ENCODE results near the gene MED13L. TPM values are rescaled to one million over a fixed set of nuclear protein-coding genes. Genes with fewer than 3 reads are reported as not detected.

MED13L gene
- polyA plus RNA-seq, 1 donor (not counting 4 experiments of a cell fraction or from before 2014, with no cell fraction given), result 31.7 TPM

- TF ChIP-seq EZH2 (IDR thresholded peaks at IDR 0.05; ENCODE audit: low read length), result no peak
- TF ChIP-seq, protein P1, sequence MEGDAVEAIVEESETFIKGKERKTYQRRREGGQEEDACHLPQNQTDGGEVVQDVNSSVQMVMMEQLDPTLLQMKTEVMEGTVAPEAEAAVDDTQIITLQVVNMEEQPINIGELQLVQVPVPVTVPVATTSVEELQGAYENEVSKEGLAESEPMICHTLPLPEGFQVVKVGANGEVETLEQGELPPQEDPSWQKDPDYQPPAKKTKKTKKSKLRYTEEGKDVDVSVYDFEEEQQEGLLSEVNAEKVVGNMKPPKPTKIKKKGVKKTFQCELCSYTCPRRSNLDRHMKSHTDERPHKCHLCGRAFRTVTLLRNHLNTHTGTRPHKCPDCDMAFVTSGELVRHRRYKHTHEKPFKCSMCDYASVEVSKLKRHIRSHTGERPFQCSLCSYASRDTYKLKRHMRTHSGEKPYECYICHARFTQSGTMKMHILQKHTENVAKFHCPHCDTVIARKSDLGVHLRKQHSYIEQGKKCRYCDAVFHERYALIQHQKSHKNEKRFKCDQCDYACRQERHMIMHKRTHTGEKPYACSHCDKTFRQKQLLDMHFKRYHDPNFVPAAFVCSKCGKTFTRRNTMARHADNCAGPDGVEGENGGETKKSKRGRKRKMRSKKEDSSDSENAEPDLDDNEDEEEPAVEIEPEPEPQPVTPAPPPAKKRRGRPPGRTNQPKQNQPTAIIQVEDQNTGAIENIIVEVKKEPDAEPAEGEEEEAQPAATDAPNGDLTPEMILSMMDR (optimal IDR thresholded peaks at IDR 0.05 in 1 of 3, IDR thresholded peaks at IDR 0.05 in 1 of 3, conservative IDR thresholded peaks at IDR 0.05 in 1 of 3; ENCODE audit: extremely low read depth in 1 of 3, insufficient read depth in 2 of 3, low read length in 3 of 3), result no peak
- Histone ChIP-seq H3K9ac (ENCODE audit: control insufficient read depth, extremely low read depth, insufficient read depth, low read length) (no peak overlapping the region), H3K27me3 (ENCODE audit: control insufficient read depth, extremely low read depth, insufficient read depth, low read length) (no peaks in the 10 kb centered on the region), H3K9me3 (ENCODE audit: control insufficient read depth, low read depth, low read length) (no peaks in the 10 kb centered on the region), H3K9me1 (ENCODE audit: control insufficient read depth, extremely low read depth, insufficient read depth, low read length) (no peaks in the 10 kb centered on the region), H2AFZ (ENCODE audit: control insufficient read depth, low read length) (no peak overlapping the region), H3K4me2 (ENCODE audit: control insufficient read depth, extremely low read depth, insufficient read depth, low read depth, low read length) (no peak overlapping the region), H3K27ac (ENCODE audit: control insufficient read depth, insufficient read depth, low read length) (no peak overlapping the region), H4K20me1 (ENCODE audit: control insufficient read depth, extremely low read depth, insufficient read depth, low read length) (no peaks in the 10 kb centered on the region), H3K4me3 (ENCODE audit: control insufficient read depth in 2 of 3, extremely low read depth in 1 of 3, insufficient read depth in 2 of 3, low read depth in 1 of 3, low read length in 3 of 3) (no peak overlapping the region), H3K36me3 (ENCODE audit: control insufficient read depth in 2 of 2, extremely low read depth in 1 of 2, insufficient read depth in 2 of 2, low read length in 2 of 2) (no peaks in the 10 kb centered on the region), H3K79me2 (ENCODE audit: control insufficient read depth, insufficient read depth, low read length) (no peaks in the 10 kb centered on the region), H3K4me1 (ENCODE audit: control insufficient read depth, extremely low read depth, insufficient read depth, low read length) (no peaks in the 10 kb centered on the region)
- DNase-seq (ENCODE audit: low read depth, low spot score) (no peak), FAIRE-seq (no peak)
- dilution Hi-C loops (cut with MboI; ENCODE audit: extremely low pct_ligation_motif_present, low sequenced_read_pairs), result loop anchor here (5.0 kb wide), 1 partner anchor 70 kb away; no protein-coding TSS in a partner anchor
Measured at GRCh38 chr12:116282371-116283286, 5.1 kb upstream of the MED13L start.

DNA sequence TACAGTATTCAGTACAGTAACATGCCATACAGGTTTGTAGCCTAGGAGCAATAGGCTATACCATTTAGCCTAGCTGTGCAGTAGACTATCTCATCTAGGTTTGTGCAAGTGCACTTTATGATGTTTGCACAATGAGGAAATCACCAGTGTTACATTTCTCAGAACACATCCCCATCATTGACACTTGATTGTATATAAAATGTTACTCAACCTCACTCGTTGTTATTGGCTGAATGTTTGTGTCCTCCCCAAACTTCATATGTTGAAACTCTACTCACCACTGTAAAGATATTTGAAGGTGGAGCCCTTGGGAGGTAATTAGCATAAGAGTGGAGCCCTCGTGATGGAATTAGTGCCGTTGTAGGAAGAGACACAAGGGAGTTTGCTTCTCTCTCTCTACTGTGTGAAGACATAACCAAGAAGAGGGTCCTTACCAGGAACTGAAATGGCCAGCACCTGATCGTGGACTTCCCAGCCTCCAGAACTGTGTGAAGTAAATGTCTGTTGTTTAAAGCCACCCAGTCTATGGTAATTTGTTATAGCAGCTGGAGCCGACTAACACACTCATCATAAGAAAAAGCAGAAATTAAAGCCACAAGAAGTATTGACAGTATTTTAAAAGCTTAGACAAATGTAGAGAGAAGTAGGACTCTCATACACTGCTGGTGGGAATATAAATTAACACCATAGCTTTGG is 3.2 kb upstream of the MED13L start:
- Histone ChIP-seq H3K4me3 (ENCODE audit: control insufficient read depth in 2 of 3, extremely low read depth in 1 of 3, insufficient read depth in 2 of 3, low read depth in 1 of 3, low read length in 3 of 3) (no peak overlapping the region), H2AFZ (ENCODE audit: control insufficient read depth, low read length) (no peak overlapping the region), H3K27me3 (ENCODE audit: control insufficient read depth, extremely low read depth, insufficient read depth, low read length) (no peaks in the 10 kb centered on the region), H3K36me3 (ENCODE audit: control insufficient read depth in 2 of 2, extremely low read depth in 1 of 2, insufficient read depth in 2 of 2, low read length in 2 of 2) (no peaks in the 10 kb centered on the region), H3K9me1 (ENCODE audit: control insufficient read depth, extremely low read depth, insufficient read depth, low read length) (no peaks in the 10 kb centered on the region), H3K27ac (ENCODE audit: control insufficient read depth, insufficient read depth, low read length) (no peak overlapping the region), H3K9me3 (ENCODE audit: control insufficient read depth, low read depth, low read length) (no peaks in the 10 kb centered on the region), H3K79me2 (ENCODE audit: control insufficient read depth, insufficient read depth, low read length) (peaks cover 12% of the 10 kb centered on the region), H3K9ac (ENCODE audit: control insufficient read depth, extremely low read depth, insufficient read depth, low read length) (no peak overlapping the region), H4K20me1 (ENCODE audit: control insufficient read depth, extremely low read depth, insufficient read depth, low read length) (peaks cover 7% of the 10 kb centered on the region), H3K4me2 (ENCODE audit: control insufficient read depth, extremely low read depth, insufficient read depth, low read depth, low read length) (no peak overlapping the region), H3K4me1 (ENCODE audit: control insufficient read depth, extremely low read depth, insufficient read depth, low read length) (no peaks in the 10 kb centered on the region)
- no peak for FAIRE-seq
- TF ChIP-seq EZH2 (IDR thresholded peaks at IDR 0.05; ENCODE audit: low read length), result no peak
- TF ChIP-seq, protein P1 (optimal IDR thresholded peaks at IDR 0.05 in 1 of 3, IDR thresholded peaks at IDR 0.05 in 1 of 3, conservative IDR thresholded peaks at IDR 0.05 in 1 of 3; ENCODE audit: extremely low read depth in 1 of 3, insufficient read depth in 2 of 3, low read length in 3 of 3), result no peak
- no peak for DNase-seq (ENCODE audit: low read depth, low spot score)
- dilution Hi-C loops (cut with MboI; ENCODE audit: extremely low pct_ligation_motif_present, low sequenced_read_pairs), result loop anchor here (5.0 kb wide), 1 partner anchor 72 kb away; no protein-coding TSS in a partner anchor

All from keratinocyte (primary cell).